ENCODE data around the gene CARF.

CARF gene

GRCh38 chr2:203019142-203019541 lies 107.1 kb downstream of the CARF start:
- no peak for DNase-seq (ENCODE audit: low read depth in 1 of 2, low spot score in 1 of 2)

GRCh38 chr2:203021991-203022390 lies 109.9 kb downstream of the CARF start:
- DNase-seq (ENCODE audit: low read depth in 1 of 2, low spot score in 1 of 2): no peak

- DNase-seq (ENCODE audit: low read depth in 1 of 2, low spot score in 1 of 2): no peak
Observed at GRCh38 chr2:203022751-203023150, 110.7 kb downstream of the CARF start.

GRCh38 chr2:203025592-203025991 lies 113.5 kb downstream of the CARF start:
- no peak for DNase-seq (ENCODE audit: low read depth in 1 of 2, low spot score in 1 of 2)

- DNase-seq (ENCODE audit: low read depth in 1 of 2, low spot score in 1 of 2): no peak
Observed at GRCh38 chr2:203030545-203030944, 118.5 kb downstream of the CARF start.

GRCh38 chr2:203030991-203031390 lies 118.9 kb downstream of the CARF start:
- DNase-seq (ENCODE audit: low read depth in 1 of 2, low spot score in 1 of 2): no peak

- no peak for DNase-seq (ENCODE audit: low read depth in 1 of 2, low spot score in 1 of 2)
Observed at GRCh38 chr2:203033395-203033794, 121.3 kb downstream of the CARF start.

GRCh38 chr2:203035879-203036470 lies 123.9 kb downstream of the CARF start:
- DNase-seq (ENCODE audit: low read depth in 1 of 2, low spot score in 1 of 2): no peak

All from stimulated activated CD4-positive, alpha-beta T cell treated with anti-CD3 and anti-CD28 coated beads, Interleukin-15, amount 100 ng/mL, for 1 hour (primary cell).